CD1c-positive myeloid dendritic cell (primary cell): ENCODE measurements around the gene RIPOR2.
A peak's percentile ranks its signal among the peaks of the same experiment; 100 is the strongest.
"Not testable (repeated sequence)": the region's sequence is repeated elsewhere in the genome, so short reads cannot be mapped to it uniquely, and the experiment has no call there.

Experiments
- DNase-seq: peaks from one replicate; pipeline ENCODE4 v3.0.0-alpha.2; 2016; ENCODE audit errors: extremely low spot score

Gene RIPOR2

DNA sequence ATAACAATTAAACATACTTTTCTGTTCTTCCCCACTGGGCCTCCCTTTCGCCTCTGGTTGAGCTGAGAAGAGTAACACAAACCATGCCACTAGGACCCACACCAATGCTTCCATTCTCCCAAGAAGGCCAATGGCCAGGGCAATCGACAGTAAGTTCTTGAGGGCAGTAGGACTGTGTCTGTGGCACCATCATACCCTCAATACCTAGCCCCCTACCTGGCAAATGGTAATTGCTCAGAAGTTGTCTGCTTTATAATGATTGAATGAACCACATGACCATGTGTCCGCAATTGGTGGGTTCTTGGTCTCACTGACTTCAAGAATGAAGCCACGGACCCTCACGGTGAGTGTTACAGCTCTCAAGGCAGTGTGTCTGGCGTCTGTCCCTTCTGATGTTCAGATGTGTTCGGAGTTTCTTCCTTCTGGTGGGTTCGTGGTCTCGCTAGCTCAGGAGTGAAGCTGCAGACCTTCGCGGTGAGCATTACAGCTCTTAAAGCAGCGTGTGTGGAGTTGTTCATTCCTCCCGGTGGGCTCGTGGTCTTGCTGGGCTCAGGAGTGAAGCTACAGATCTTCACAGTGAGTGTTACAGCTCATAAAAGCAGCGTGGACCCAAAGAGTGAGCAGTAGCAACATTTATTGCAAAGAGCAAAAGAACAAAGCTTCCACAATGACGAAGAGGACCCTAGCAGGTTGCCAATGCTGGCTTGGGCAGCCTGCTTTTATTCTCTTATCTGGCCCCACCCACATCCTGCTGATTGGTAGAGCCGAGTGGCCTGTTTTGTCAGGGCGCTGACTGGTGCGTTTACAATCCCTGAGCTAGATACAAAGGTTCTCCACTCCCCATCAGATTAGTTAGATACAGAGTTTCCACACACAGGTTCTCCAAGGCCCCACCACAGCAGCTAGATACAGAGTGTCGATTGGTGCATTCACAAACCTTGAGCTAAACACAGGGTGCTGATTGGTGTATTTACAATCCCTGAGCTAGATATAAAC is 170.6 kb downstream of the RIPOR2 start:
- not testable (repeated sequence) for DNase-seq

DNA sequence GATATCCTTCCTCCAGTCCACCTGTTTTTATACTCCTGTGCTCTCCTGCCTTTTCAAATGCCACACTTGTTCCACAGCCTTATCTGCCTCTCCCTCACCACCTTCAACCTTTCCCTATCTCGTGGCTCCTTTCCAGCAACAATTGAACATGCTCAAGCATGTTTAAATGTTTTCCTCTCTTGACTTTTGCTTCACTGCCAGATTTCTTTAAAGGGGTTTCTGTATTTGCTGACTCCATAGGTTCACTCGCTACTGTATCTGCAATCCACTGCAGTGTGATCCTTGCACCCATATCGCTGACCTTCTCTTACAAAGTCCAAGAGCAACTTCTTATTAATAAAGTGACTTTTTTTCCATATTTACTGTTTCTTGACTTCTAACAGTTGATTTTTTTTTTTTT is 172.2 kb downstream of the RIPOR2 start:
- no peak for DNase-seq

DNA sequence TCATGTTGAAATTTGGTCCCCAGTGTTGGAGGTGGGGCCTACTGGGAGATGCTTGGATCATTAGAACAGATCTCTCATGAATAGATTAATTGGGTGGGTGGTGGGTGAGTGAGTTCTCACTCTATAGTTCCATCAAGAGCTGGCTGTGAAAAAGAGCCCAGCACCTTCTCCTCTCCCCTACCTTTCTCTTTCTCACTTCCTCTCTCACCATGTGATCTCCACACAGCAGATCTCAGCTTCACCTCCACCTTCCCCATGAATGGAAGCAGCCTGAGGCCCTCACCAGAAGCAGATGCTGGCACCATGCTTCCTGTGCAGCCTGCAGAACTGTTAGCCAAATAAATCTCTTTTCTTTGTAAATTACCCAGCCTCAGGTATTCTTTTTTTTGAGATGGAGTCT is 173.9 kb downstream of the RIPOR2 start:
- DNase-seq: no peak

DNA sequence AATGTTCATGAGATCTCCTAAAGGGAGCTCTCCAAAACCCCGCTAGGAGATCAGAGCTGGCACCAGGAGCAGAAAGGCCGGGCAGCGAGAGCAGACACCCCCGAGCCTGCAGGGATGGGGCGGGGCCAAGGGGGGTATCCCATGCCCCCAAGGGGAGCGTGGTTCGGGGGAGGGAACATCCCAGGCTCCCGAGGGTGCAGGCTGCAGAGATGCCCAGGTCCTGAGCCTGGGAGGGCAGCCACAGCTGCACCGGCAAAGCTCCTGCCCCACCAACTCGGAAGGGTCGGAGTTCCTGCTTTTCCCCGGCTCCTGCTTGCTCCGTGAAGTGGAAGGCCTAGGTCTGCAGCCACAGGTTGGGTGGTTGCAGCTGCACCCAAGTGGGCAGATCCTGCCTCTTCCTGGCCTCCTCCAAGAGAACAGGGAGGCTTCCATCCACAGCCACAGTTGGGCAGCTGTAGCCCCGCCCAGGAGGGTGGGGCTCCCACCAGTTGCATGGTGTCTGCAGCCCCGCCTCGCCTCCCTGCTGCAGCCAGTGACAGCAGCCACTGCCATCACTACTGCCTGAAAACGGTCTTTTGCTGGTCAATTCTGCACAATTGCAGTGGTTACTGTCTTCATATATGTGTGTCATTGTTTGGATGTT is 174.4 kb downstream of the RIPOR2 start:
- no peak for DNase-seq

DNA sequence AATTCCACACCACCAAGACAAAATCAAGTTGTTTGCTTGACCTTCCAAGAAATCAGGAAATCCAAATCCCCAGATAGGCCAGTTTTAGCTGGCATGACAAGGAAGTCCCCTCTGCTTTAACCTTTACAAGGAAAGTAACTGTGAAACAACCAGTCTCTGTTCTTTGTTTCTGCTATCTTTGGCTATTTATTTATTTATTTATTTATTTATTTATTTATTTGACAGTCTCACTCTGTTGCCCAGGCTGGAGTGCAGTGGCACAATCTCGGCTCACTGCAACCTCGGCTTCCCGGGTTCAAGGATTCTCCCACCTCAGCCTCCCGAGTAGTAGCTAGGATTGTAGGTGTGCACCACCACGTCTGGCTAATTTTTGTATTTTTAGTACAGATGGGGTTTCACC is 175.6 kb downstream of the RIPOR2 start:
- no peak for DNase-seq

DNA sequence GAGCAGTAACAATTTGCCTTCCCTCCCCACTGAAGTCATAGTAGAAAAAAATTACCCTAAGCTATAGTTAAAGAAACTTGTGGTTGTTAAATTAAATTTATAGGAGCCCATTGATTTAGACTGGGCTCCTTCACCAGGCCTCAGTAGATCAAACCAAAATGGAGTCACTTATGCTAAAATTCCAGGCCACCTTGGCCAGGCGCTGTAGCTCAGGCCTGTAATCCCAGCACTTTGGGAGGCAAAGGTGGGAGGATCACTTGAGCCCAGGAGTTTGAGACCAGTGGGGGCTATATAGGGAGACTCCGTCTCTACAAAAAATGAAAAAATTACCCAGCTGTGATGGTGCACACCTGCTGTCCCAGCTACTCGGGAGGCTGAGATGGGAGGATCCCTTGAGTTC is 176.0 kb downstream of the RIPOR2 start:
- DNase-seq: no peak

DNA sequence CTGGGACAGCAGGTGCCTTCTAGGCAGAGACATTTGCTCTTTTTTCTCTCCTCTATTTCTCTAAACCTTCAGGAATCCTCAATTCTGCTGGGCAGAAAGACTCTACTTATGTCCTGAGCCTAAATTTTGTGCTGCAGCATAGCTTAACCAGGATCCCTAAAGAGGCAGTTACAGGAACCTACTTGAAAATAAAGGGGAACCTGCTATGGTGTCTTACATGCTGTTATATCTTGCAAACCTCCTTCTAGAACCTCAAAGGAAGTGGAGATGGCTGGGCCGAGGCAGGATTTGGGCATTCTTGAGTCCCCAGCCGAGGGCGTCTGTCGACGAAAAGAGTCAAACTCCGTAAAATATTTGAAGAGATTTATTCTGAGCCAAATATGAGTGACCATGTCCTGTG is 178.1 kb downstream of the RIPOR2 start:
- DNase-seq: peak; percentile 40

DNA sequence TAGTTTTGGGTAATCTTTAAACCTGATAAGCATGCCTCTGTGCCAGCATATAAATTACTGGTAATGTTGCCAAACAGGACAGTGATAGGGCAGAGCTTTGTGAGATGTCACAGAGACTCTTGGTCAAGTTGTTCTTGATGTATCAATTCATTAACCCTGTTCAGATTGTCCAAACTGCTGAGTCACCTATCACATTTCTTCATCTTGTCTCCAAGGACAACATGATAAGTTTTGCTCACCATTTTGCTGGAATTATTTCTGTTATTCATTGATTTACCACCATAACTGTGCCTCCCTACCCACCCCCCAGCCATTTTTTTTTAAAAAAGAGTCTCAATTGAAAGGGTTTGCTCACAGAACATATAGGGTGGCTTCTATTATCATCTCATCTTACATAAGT is 180.5 kb downstream of the RIPOR2 start:
- DNase-seq: no peak

DNA sequence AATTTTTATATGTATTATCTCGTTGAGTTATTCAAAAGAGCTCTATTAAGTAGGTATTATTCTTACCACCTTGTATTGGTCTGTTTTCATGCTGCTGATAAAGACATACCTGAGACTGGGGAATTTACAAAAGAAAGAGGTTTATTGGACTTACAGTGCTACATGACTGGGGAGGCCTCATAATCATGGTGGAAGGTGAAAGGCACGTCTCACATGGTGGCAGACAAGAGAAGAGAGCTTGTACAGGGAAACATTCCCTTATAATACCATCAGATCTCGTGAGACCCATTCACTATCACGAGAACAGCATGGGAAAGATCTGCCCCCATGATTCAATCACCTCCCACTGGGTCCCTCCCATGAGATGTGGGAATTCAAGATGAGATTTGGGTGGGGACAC is 181.4 kb downstream of the RIPOR2 start:
- DNase-seq: not testable (repeated sequence)
